IPS DF 6.9 (cell line): ENCODE data around the gene HSD11B1.

ENCODE experiments used
- DNase-seq: peaks from one replicate; pipeline ENCODE4 v3.0.0-alpha.2; 2013; ENCODE audit warnings: low read depth, low spot score
- H3K27ac ChIP-seq: one replicate; pipeline ENCODE4 v1.5.1; 2013; ENCODE audit warnings: low read length, control low read depth
- H3K27me3 ChIP-seq: 2 replicates; pipeline ENCODE4 v1.6.1; 2013; ENCODE audit warnings: mild to moderate bottlenecking, low read length; ENCODE audit not compliant: control insufficient read depth, insufficient read depth
- H3K36me3 ChIP-seq: 2 replicates; pipeline ENCODE4 v1.6.1; 2013; ENCODE audit warnings: low read length; ENCODE audit not compliant: control insufficient read depth, insufficient read depth
- H3K4me1 ChIP-seq: 2 replicates; pipeline ENCODE4 v1.6.1; 2013; ENCODE audit warnings: low read length; ENCODE audit not compliant: control insufficient read depth, insufficient read depth
- H3K4me3 ChIP-seq: 2 replicates; pipeline ENCODE4 v1.5.1; 2013; ENCODE audit warnings: mild to moderate bottlenecking, low read length
- H3K9me3 ChIP-seq: 2 replicates; pipeline ENCODE4 v1.6.1; 2013; ENCODE audit warnings: low read length, inconsistent platforms; ENCODE audit not compliant: control insufficient read depth, insufficient read depth
- WGBS: extraction: QIAGEN DNeasy Blood & Tissue Kit; methylation state at CpG from one replicate; pipeline ENCODE4 v1.1.7; 2013; ENCODE audit warnings: mixed read lengths, missing lambda C conversion rate; ENCODE audit not compliant: insufficient read length, insufficient coverage; 5-methylcytosine and 5-hydroxymethylcytosine counted together

Gene HSD11B1

DNA sequence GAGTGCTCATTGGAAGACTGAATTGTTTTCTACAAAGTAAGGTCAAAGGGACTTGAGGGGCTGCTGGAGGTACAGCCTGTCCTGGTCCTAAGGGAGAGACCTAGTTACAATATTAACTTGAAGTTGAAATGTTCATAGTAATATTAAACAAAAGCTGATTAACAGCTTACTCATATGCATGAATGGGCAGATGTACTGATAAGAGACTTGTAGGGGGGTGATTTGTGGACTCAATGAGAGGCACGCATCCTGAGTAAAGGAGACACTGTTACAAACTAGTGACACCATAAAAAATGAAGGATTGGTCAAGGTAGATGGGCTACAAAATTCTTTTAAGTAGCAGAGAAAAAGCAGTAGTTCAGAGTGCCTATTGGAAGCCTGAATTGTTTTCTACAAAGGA is 2.7 kb downstream of the HSD11B1 start:
- H3K36me3 ChIP-seq, result no peaks in the 10 kb centered on the region
- no peaks in the 10 kb centered on the region for H3K9me3 ChIP-seq
- no CpG with 5 or more reads among the region's 1 CpG for WGBS
- no peak for DNase-seq
- no peaks in the 10 kb centered on the region for H3K27me3 ChIP-seq
- no peaks in the 10 kb centered on the region for H3K4me1 ChIP-seq
- no peak overlapping the region for H3K4me3 ChIP-seq
- H3K27ac ChIP-seq, result no peak overlapping the region

DNA sequence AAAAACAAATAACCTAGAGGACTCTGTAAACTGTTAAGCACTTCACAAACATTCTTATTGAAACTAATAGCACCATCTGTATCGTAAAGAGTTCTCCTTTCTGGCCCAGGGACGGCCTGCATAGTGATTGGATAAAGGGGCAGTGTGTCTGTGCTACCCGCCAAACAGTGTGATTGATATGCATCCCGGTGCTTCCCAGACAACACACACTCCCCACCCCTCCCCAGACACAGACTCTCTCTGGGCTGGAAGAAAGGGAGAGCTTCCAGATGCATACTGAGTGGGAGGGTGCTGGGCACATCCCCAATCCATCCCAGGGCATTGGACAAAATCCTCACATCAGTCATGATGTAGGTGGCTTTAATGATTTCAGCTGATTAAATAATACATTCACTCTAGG is 3.7 kb downstream of the HSD11B1 start:
- Histone ChIP-seq H3K36me3 (no peaks in the 10 kb centered on the region), H3K4me3 (no peak overlapping the region), H3K27me3 (no peaks in the 10 kb centered on the region), H3K27ac (no peak overlapping the region), H3K9me3 (no peaks in the 10 kb centered on the region), H3K4me1 (no peaks in the 10 kb centered on the region)
- no peak for DNase-seq
- WGBS, result no CpG with 5 or more reads among the region's 4 CpGs

DNA sequence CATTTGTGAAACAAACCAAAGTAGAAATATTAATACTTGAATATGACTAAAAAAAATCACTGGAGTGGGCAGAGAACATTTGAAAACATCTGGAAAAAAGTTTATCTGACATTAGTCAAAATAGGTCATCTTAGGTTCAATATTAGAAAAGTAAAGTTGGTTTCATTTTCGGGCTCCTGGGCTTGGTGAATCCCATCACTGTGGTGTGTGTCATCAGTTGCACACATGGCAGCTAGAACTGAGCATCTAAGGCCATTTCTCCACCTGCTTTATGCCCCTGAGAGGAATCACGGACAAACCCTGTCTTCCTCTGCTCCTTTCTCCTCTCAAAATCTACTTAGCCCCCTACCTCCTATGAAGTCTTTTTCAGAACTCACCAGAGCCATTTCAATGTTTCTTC is 5.4 kb downstream of the HSD11B1 start:
- WGBS, result no CpG with 5 or more reads among the region's 2 CpGs
- no peak for DNase-seq
- H3K36me3 ChIP-seq, result no peaks in the 10 kb centered on the region

DNA sequence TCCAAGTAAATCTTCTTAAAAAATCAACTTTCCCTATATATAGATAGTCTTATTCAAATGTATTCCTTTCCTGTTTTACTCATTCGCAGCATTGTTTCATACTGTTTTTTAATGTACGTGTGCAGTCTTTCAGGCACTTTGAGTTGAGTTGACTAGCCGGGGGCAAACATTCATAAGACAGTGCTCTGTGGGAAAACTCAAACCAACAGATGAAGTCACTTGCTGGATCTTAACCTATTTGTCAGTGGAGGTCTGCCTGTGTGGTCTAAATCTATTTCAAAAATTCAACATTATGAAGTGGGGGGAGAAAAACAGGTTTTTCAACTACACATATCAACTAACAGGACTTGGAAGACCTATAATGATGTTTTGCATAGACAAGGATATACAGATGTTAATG is 6.2 kb downstream of the HSD11B1 start:
- Histone ChIP-seq H3K27ac (no peak overlapping the region), H3K27me3 (no peaks in the 10 kb centered on the region), H3K36me3 (no peaks in the 10 kb centered on the region), H3K4me1 (no peaks in the 10 kb centered on the region), H3K4me3 (no peak overlapping the region), H3K9me3 (no peaks in the 10 kb centered on the region)
- WGBS, result no CpG with 5 or more reads among the region's 3 CpGs
- DNase-seq, result no peak

More for the DNA sequence above, 5.4 kb downstream of the HSD11B1 start:
- Histone ChIP-seq H3K27me3 (no peaks in the 10 kb centered on the region), H3K27ac (no peak overlapping the region), H3K4me3 (no peak overlapping the region), H3K9me3 (no peaks in the 10 kb centered on the region), H3K4me1 (no peaks in the 10 kb centered on the region)

DNA sequence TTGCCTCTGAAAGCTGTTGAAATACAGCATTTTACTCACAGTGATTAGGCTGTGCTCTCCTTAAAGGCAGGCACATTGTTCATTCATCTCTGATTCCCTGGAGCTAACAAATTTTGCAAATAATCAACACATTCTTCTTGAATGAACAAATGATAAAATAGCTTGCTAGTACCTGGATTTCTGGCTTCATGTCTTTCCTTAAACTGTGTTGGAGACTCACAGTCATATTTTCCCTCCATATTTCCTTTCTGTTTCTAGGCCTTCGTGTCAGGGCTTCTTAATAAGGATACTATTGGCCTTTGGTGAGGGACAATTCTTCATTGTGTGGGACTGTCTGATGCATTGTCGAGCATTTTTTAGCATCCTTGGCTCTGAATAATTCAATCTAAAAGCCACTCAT is 9.7 kb downstream of the HSD11B1 start:
- Histone ChIP-seq H3K4me3 (no peak overlapping the region), H3K4me1 (no peaks in the 10 kb centered on the region), H3K27me3 (no peaks in the 10 kb centered on the region), H3K36me3 (no peaks in the 10 kb centered on the region), H3K9me3 (no peaks in the 10 kb centered on the region), H3K27ac (no peak overlapping the region)
- WGBS, result no CpG with 5 or more reads among the region's 2 CpGs
- DNase-seq, result no peak

DNA sequence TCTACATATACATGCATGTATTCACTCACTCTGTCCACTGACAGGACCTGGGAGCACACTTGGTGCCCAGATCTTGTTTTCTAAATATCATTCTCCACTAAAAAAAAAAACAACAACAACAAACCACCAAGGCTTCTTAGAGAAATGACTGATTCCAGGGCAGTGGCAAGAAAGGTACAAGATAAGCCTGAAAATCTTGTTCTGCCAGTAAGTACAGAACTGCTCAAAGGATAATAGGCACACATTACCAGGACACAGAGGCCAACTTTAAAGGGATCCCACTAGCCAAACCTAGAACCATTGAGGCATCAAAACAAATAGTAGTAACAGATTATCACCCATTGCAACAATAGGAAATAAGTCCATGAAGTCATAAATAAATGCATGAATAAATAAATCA is 10.7 kb downstream of the HSD11B1 start:
- Histone ChIP-seq H3K36me3 (no peaks in the 10 kb centered on the region), H3K27me3 (no peaks in the 10 kb centered on the region), H3K4me1 (no peaks in the 10 kb centered on the region), H3K27ac (no peak overlapping the region), H3K9me3 (no peaks in the 10 kb centered on the region), H3K4me3 (no peak overlapping the region)
- DNase-seq, result no peak

DNA sequence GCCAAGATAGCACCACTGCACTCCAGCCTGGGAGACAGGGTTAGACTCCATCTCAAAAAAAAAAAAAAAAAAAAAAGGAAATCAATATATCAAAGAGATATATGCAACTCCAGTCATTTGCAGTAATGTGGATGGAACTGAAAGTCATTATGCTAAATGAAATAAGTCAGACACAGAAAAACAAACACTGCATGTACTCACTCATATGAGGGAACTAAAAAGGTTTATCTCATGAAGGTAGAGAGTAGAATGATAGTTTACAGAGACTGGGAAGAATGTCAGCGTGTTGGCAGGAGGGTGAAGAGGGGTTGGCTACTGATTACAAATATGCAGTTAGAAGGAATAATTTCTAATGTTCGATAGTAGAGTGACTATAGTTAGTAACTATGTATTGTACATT is 13.2 kb downstream of the HSD11B1 start:
- Histone ChIP-seq H3K4me3 (no peak overlapping the region), H3K4me1 (no peaks in the 10 kb centered on the region), H3K27me3 (no peaks in the 10 kb centered on the region), H3K27ac (no peak overlapping the region), H3K36me3 (no peaks in the 10 kb centered on the region), H3K9me3 (no peaks in the 10 kb centered on the region)
- no CpG with 5 or more reads among the region's 2 CpGs for WGBS
- DNase-seq, result no peak

DNA sequence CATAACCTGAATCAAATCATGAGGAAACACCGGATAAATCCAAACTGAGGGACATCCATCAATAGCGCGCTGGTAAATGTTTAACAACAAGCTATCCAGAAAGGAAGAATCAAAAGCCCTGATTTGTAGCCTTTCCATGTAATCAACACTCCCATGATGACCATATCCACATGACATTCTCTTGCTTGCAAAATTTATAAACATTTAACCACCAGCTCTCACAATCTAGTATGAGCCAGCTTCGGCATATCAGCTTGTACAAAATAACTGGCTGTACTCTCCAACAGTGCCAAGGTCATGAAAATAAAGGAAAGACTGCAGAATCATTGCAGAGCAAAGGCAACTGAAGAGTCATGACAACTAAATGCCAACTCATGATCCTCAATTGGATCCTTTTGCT is 15.7 kb downstream of the HSD11B1 start:
- DNase-seq, result no peak
- Histone ChIP-seq H3K27ac (no peak overlapping the region), H3K4me3 (no peak overlapping the region), H3K27me3 (no peaks in the 10 kb centered on the region), H3K9me3 (no peaks in the 10 kb centered on the region), H3K36me3 (no peaks in the 10 kb centered on the region), H3K4me1 (no peaks in the 10 kb centered on the region)
- no CpG with 5 or more reads among the region's 4 CpGs for WGBS

DNA sequence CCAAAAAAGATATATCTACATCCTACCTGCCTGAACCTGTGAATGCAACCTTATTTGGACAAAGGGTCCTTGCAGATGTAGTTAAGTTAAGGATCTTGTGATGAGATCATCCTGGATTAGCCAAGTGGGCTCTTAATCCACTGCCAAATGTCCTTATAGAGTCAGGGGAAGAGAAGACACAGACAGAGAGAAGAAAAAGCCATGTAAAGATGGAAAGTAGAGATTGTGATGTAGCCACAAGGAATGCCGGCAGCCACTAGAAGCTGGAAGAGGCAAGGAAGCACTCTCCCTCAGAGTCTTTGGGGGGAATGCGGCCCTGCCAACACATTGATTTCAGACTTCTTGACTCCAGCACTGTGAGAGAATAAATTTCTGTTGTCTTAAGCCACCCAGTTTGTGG is 16.2 kb downstream of the HSD11B1 start:
- no peak overlapping the region for H3K27ac ChIP-seq
- H3K9me3 ChIP-seq, result no peaks in the 10 kb centered on the region
- no peak for DNase-seq
- no peak overlapping the region for H3K4me3 ChIP-seq
- no peaks in the 10 kb centered on the region for H3K4me1 ChIP-seq
- no peaks in the 10 kb centered on the region for H3K36me3 ChIP-seq
- WGBS, result no CpG with 5 or more reads among the region's 2 CpGs
- H3K27me3 ChIP-seq, result no peaks in the 10 kb centered on the region

DNA sequence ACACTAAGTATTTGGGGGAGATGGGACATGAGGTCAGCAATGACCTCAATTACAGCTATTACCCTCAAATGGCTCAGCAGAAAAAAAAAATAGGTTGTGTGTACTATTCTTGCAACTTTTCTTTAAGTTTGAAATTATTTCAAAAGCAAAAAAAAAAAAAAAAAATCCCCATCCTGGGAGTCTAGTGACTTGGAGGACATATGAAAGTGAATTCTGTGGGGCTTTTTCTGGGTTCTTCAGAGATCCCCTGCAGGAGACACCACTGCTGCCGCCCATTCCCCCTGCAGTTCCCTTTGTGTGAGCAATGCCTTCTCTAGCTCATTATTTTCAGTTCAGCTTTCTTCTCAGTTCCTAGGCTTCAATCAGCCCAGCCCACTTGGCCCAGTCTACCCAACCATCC is 16.7 kb downstream of the HSD11B1 start:
- no CpG with 5 or more reads among the region's 1 CpG for WGBS
- Histone ChIP-seq H3K27ac (no peak overlapping the region), H3K36me3 (no peaks in the 10 kb centered on the region), H3K27me3 (no peaks in the 10 kb centered on the region), H3K9me3 (no peaks in the 10 kb centered on the region), H3K4me3 (no peak overlapping the region), H3K4me1 (no peaks in the 10 kb centered on the region)
- no peak for DNase-seq

DNA sequence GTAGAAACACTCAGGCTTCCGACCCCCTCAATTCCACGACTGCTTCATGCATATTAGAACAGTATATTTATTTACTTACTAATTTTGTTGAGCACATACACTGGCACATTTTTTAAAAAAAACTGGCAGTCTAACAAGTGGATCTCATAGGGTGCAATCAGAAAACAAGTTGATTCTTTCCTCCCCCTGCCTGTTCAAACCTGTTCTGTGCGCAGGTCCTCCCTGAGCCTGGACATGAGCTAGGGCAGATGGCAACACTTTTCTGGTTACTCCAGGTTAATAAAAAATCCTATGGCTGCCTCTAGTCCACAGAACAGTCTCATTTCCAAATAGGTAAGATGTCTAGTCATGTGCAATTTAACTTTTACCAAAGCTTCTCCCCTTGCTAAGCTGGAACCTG is 18.6 kb downstream of the HSD11B1 start:
- Histone ChIP-seq H3K27ac (no peak overlapping the region), H3K27me3 (no peaks in the 10 kb centered on the region), H3K36me3 (no peaks in the 10 kb centered on the region), H3K4me3 (no peak overlapping the region), H3K9me3 (no peaks in the 10 kb centered on the region), H3K4me1 (no peaks in the 10 kb centered on the region)
- no peak for DNase-seq
- no CpG with 5 or more reads among the region's 3 CpGs for WGBS
